HCT116 (cell line): Measurements from ENCODE around the gene PAGE4. TPM values are rescaled to one million over a fixed set of nuclear protein-coding genes. Genes with fewer than 3 reads are reported as not detected.

Source experiments
- ATAC-seq: fragments of 200-7000 bp; cut with Tn5 transposase; 2 replicates; pipeline ENCODE4 v1.9.1; 2020; ENCODE audit warnings: mild to moderate bottlenecking, moderate library complexity
- BruUV-seq: library from RNA; stranded (reverse); fragments of 400-500 nt; replicated peaks from 2 replicates; lab custom pipeline; 2021; lab: Mats Ljungman, UMichigan
- CTCF ChIA-PET: fragments of 300-600 bp; sonication (Branson Sonifier 250); formaldehyde crosslinking; loops from one replicate; lab custom pipeline; 2021; ENCODE audit warnings: antibody characterized with exemption; lab: Charles Lee
- POLR2A ChIA-PET: fragments of 300-600, 350-600 bp; sonication (Branson Sonifier 250); formaldehyde crosslinking; loops from one replicate; lab custom pipeline; 2021; ENCODE audit warnings: antibody characterized with exemption; lab: Charles Lee
- RAD21 ChIA-PET, 2 experiments: fragments of 300-600 bp; sonication (Branson Sonifier 250); formaldehyde crosslinking; loops; one replicate each; lab custom pipeline; 2023; ENCODE audit warnings: low total read pairs in 2 of 2; ENCODE audit not compliant: uncharacterized antibody in 2 of 2, unreplicated experiment in 2 of 2, low non-redundant PET in 1 of 2; lab: Charles Lee
- DNase-seq: peaks from one replicate; pipeline ENCODE4 v3.0.0-alpha.2; 2010; ENCODE audit warnings: low read depth, low spot score
- H2AFZ ChIP-seq: fragments of 200-600 bp; shearing (Covaris generic), sonication (generic); 2 replicates; pipeline ENCODE4 v1.6.1; 2017; ENCODE audit warnings: low read depth, mixed run types, mixed read lengths, antibody characterized with exemption, low read length; ENCODE audit not compliant: poor library complexity, severe bottlenecking
- H3K27ac ChIP-seq: 2 replicates; pipeline ENCODE4 v1.5.1; 2012; ENCODE audit warnings: low read depth, low read length
- H3K27me3 ChIP-seq: fragments of 200-600 bp; sonication (generic); 2 replicates; pipeline ENCODE4 v1.6.1; 2016; ENCODE audit warnings: mixed run types, low read length, mixed read lengths; ENCODE audit not compliant: insufficient read depth
- H3K36me3 ChIP-seq, 2 experiments: fragments of 200-500 bp in 1 of 2; fragments of 200-600 bp in 1 of 2; sonication (Bioruptor generic) in 1 of 2; sonication (generic) in 1 of 2; 2 replicates each; pipeline versions ENCODE4 v1.5.1 to v1.6.1; 2014 to 2016; ENCODE audit warnings: low read length in 2 of 2, inconsistent platforms in 1 of 2, mixed read lengths in 1 of 2, mixed run types in 1 of 2; ENCODE audit not compliant: insufficient read depth in 2 of 2, control insufficient read depth in 1 of 2
- H3K4me1 ChIP-seq, 2 experiments: fragments of 200-600 bp in 1 of 2; sonication (generic) in 1 of 2; 2 replicates each; pipeline versions ENCODE4 v1.5.1 to v1.6.1; 2012 to 2017; ENCODE audit warnings: low read length in 2 of 2, inconsistent platforms in 1 of 2, mild to moderate bottlenecking in 1 of 2, mixed read lengths in 1 of 2, mixed run types in 1 of 2, moderate library complexity in 1 of 2; ENCODE audit not compliant: insufficient read depth in 2 of 2, control insufficient read depth in 1 of 2
- H3K4me2 ChIP-seq: fragments of 200-600 bp; sonication (generic); 2 replicates; pipeline ENCODE4 v1.6.1; 2017; ENCODE audit warnings: mixed run types, low read length, mixed read lengths
- H3K4me3 ChIP-seq, 2 experiments: fragments of 200-600 bp in 1 of 2; sonication (generic) in 1 of 2; replicated peaks in 1 of 2; 2 replicates each; pipeline ENCODE4 v1.5.1; 2011 to 2016; ENCODE audit warnings: low read length in 2 of 2, control low read depth in 1 of 2, low read depth in 1 of 2, mild to moderate bottlenecking in 1 of 2, mixed read lengths in 1 of 2, mixed run types in 1 of 2
- H3K79me2 ChIP-seq: fragments of 200-600 bp; sonication (generic); 2 replicates; pipeline ENCODE4 v1.6.1; 2017; ENCODE audit warnings: mild to moderate bottlenecking, mixed run types, low read length, moderate library complexity, mixed read lengths; ENCODE audit not compliant: insufficient read depth
- H3K9ac ChIP-seq: fragments of 200-600 bp; sonication (generic); 2 replicates; pipeline ENCODE4 v1.6.1; 2016; ENCODE audit warnings: low read length, mixed read lengths
- H3K9me2 ChIP-seq: fragments of 200-600 bp; sonication (generic), shearing (Covaris generic); 2 replicates; pipeline ENCODE4 v1.6.1; 2017; ENCODE audit warnings: mixed run types, mild to moderate bottlenecking, moderate library complexity; ENCODE audit not compliant: insufficient read depth
- H3K9me3 ChIP-seq, 2 experiments: fragments of 200-500 bp in 1 of 2; fragments of 200-600 bp in 1 of 2; sonication (Bioruptor generic) in 1 of 2; sonication (generic) in 1 of 2; 2 replicates each; pipeline ENCODE4 v1.6.1; 2014 to 2017; ENCODE audit warnings: low read length in 2 of 2, mixed read lengths in 2 of 2, inconsistent platforms in 1 of 2, low read depth in 1 of 2, mild to moderate bottlenecking in 1 of 2, mixed run types in 1 of 2, moderate library complexity in 1 of 2; ENCODE audit not compliant: control insufficient read depth in 1 of 2, insufficient read depth in 1 of 2
- H4K20me1 ChIP-seq: fragments of 200-600 bp; sonication (generic), shearing (Covaris generic); 2 replicates; pipeline ENCODE4 v1.6.1; 2017; ENCODE audit warnings: mixed run types, mild to moderate bottlenecking, moderate library complexity; ENCODE audit not compliant: insufficient read depth
- CTCF ChIP-seq, 3 experiments: fragments of 200-600 bp in 1 of 3; sonication (generic) in 1 of 3; IDR thresholded peaks in 2 of 3; conservative IDR thresholded peaks in 1 of 3; 2 replicates each; pipeline ENCODE4 v1.5.1; 2012 to 2017; ENCODE audit warnings: low read depth in 2 of 3, low read length in 2 of 3, antibody characterized with exemption in 1 of 3, borderline replicate concordance in 1 of 3, control low read depth in 1 of 3, mild to moderate bottlenecking in 1 of 3, mixed read lengths in 1 of 3, mixed run types in 1 of 3, moderate library complexity in 1 of 3; ENCODE audit not compliant: insufficient read depth in 1 of 3
- EGR1 ChIP-seq: IDR thresholded peaks from 2 replicates; pipeline ENCODE4 v1.6.1; 2012; ENCODE audit warnings: low read depth
- EZH2phosphoT487 ChIP-seq: fragments of 200-600 bp; IDR thresholded peaks from 2 replicates; pipeline ENCODE4 v1.6.1; 2018; ENCODE audit warnings: antibody characterized with exemption, borderline replicate concordance
- RAD21 ChIP-seq: IDR thresholded peaks from 2 replicates; pipeline ENCODE4 v1.6.1; 2012; ENCODE audit warnings: low read depth, mild to moderate bottlenecking
- intact Hi-C: fragments of 100-400 bp; cut with micrococcal nuclease; formaldehyde crosslinking; loops from 2 replicates; pipeline ENCODE4 v1.10.0; 2022
- total RNA-seq: library from RNA; stranded (reverse); gene quantifications from one replicate; pipeline ENCODE4 v1.2.1, GENCODE V29; 2021; ENCODE audit not compliant: unreplicated experiment
- TF ChIP-seq, protein P1 (sequence below): IDR thresholded peaks from 2 replicates; pipeline ENCODE4 v1.6.1; 2012

PAGE4 gene
- total RNA-seq, 1 experiment from 2014 or later: not detected

- intact Hi-C loops: loop anchor here (10.0 kb wide), 1 partner anchor 708 kb away; no protein-coding TSS in a partner anchor
- Histone ChIP-seq H3K27me3 (no peaks in the 10 kb centered on the region), H3K9me2 (no peaks in the 10 kb centered on the region), H3K9me3 (no peaks in the 10 kb centered on the region), H3K9ac (no peak overlapping the region)
- CTCF ChIA-PET: interaction anchor here (0.8 to 1.0 kb wide), 2 partner anchors 36 to 115 kb away, joined by 3 read pairs; no protein-coding TSS in a partner anchor
- POLR2A ChIA-PET: no interaction called here
- TF ChIP-seq EGR1: no peak
- TF ChIP-seq CTCF (IDR thresholded peaks at IDR 0.05 in 2 of 3, conservative IDR thresholded peaks at IDR 0.05 in 1 of 3; ENCODE audit: borderline replicate concordance in 1 of 3, insufficient read depth in 1 of 3, low read depth in 2 of 3, low read length in 2 of 3): peak; percentile 29 to 43 (median 34); a peak in 4 of 6 replicates
- TF ChIP-seq, protein P1, sequence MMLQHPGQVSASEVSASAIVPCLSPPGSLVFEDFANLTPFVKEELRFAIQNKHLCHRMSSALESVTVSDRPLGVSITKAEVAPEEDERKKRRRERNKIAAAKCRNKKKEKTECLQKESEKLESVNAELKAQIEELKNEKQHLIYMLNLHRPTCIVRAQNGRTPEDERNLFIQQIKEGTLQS: no peak
- peak; percentile 48 for TF ChIP-seq RAD21
- no peak for TF ChIP-seq EZH2phosphoT487
- TF ChIP-seq, all 23 proteins: peak for 2
- H4K20me1 ChIP-seq: no peaks in the 10 kb centered on the region
- H3K4me1 ChIP-seq: peaks cover 4 to 9% of the 10 kb centered on the region in 2 experiments; a peak in 2 of 4 replicates
- no peaks in the 10 kb centered on the region for H3K36me3 ChIP-seq
- H3K79me2 ChIP-seq: no peaks in the 10 kb centered on the region
- no TSS peak for BruUV-seq
- no peak overlapping the region for H3K4me2 ChIP-seq
- no peak overlapping the region for H3K27ac ChIP-seq
- RAD21 ChIA-PET: no interaction called here
- no peak for ATAC-seq
- no peak overlapping the region for H3K4me3 ChIP-seq
- DNase-seq: peak; percentile 12
- H2AFZ ChIP-seq: no peak overlapping the region
Observed at GRCh38 chrX:49876750-49877149, 47.6 kb downstream of the PAGE4 start.
